Stimulated activated naive CD4-positive, alpha-beta T cell (primary cell): ENCODE measurements around the gene ARL14.

Experiments used
- DNase-seq, 6 experiments: peaks; one replicate each; lab custom pipeline; 2025; lab: John Stamatoyannopoulos, UW

ARL14 gene

GRCh38 chr3:160676547-160677303 lies at the start of gene ARL14:
Gene ARL14 (plus strand): TSS chr3:160677160. CDS start chr3:160677347, 187 bp downstream.
- DNase-seq, result no peak

- DNase-seq, result no peak
Observed at GRCh38 chr3:160629491-160629890, 47.5 kb upstream of the ARL14 start.

- no peak for DNase-seq
Observed at GRCh38 chr3:160633361-160634083, 43.4 kb upstream of the ARL14 start.

GRCh38 chr3:160635213-160635612 lies 41.7 kb upstream of the ARL14 start:
- DNase-seq, result no peak

GRCh38 chr3:160637086-160637485 lies 39.9 kb upstream of the ARL14 start:
- no peak for DNase-seq

- DNase-seq, result no peak
Observed at GRCh38 chr3:160638184-160638583, 38.8 kb upstream of the ARL14 start.

- no peak for DNase-seq
Observed at GRCh38 chr3:160641665-160642309, 35.2 kb upstream of the ARL14 start.

- DNase-seq, result no peak
Observed at GRCh38 chr3:160643994-160644393, 33.0 kb upstream of the ARL14 start.

GRCh38 chr3:160644491-160644890 lies 32.5 kb upstream of the ARL14 start:
- DNase-seq, result no peak

GRCh38 chr3:160648701-160649100 lies 28.3 kb upstream of the ARL14 start:
- DNase-seq, result no peak

GRCh38 chr3:160649596-160649995 lies 27.4 kb upstream of the ARL14 start:
- DNase-seq, result no peak

GRCh38 chr3:160653512-160653911 lies 23.4 kb upstream of the ARL14 start:
- DNase-seq, result no peak

GRCh38 chr3:160660902-160661301 lies 16.1 kb upstream of the ARL14 start:
- no peak for DNase-seq

- DNase-seq, result no peak
Observed at GRCh38 chr3:160661660-160662059, 15.3 kb upstream of the ARL14 start.

GRCh38 chr3:160665231-160665630 lies 11.7 kb upstream of the ARL14 start:
- DNase-seq, result no peak

- no peak for DNase-seq
Observed at GRCh38 chr3:160665784-160666526, 11.0 kb upstream of the ARL14 start.

GRCh38 chr3:160667452-160667851 lies 9.5 kb upstream of the ARL14 start:
- DNase-seq, result no peak

GRCh38 chr3:160668454-160668853 lies 8.5 kb upstream of the ARL14 start:
- DNase-seq, result no peak

- no peak for DNase-seq
Observed at GRCh38 chr3:160671231-160671630, 5.7 kb upstream of the ARL14 start.

GRCh38 chr3:160671995-160672394 lies 5.0 kb upstream of the ARL14 start:
- no peak for DNase-seq

- no peak for DNase-seq
Observed at GRCh38 chr3:160673188-160673587, 3.8 kb upstream of the ARL14 start.

- DNase-seq, result no peak
Observed at GRCh38 chr3:160675566-160676124, 1.3 kb upstream of the ARL14 start.
